ENCODE results near the gene MICAL3.

- no peak for TF ChIP-seq CTCF (IDR thresholded peaks at IDR 0.05)
- no peak for TF ChIP-seq EZH2 (IDR thresholded peaks at IDR 0.05)
Measured at GRCh38 chr22:17842386-17842785, 182.0 kb downstream of the MICAL3 start.

Data from neural progenitor cell (in vitro differentiated cells).